Inflammatory macrophage treated with lipopolysaccharide for 4 hours (primary cell): Measurements from ENCODE around the gene COL1A1.

Experiments used
- DNase-seq: peaks from one replicate; pipeline ENCODE4 v3.0.0-alpha.2; 2020

COL1A1 gene

DNA sequence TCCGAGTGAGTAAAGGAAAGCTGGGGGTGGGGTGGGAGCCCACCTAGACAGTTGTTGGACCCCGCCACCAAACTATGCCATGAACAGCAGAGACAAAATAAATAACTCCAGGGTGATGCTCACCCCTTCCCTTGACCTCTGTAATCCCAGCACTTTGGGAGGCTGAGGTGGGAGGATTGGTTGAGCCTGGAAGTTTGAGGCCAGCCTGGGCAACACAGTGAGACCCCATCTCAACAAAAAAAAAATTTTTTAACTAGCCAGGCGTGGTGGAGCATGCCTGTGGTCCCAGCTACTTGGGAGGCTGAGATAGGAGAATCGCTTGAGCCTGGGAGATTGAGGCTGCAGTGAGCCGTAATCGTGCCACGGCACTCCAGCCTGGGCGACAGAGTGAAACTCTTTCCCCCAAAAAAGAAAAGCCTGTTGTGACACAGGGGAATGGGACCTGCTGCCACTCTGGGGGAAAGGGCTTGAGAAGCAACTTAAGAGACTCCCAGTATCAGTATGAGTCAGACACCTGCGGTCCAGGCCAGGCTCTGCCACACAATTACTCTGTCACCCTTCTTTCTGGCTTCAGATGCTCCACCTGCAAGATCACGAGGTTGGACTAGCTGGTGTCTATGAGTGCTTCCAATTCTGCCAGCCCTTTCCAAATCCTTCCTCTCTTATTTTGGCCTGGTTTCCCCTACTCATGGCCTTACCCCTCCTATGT is 30.6 kb downstream of the COL1A1 start:
- DNase-seq = no peak

DNA sequence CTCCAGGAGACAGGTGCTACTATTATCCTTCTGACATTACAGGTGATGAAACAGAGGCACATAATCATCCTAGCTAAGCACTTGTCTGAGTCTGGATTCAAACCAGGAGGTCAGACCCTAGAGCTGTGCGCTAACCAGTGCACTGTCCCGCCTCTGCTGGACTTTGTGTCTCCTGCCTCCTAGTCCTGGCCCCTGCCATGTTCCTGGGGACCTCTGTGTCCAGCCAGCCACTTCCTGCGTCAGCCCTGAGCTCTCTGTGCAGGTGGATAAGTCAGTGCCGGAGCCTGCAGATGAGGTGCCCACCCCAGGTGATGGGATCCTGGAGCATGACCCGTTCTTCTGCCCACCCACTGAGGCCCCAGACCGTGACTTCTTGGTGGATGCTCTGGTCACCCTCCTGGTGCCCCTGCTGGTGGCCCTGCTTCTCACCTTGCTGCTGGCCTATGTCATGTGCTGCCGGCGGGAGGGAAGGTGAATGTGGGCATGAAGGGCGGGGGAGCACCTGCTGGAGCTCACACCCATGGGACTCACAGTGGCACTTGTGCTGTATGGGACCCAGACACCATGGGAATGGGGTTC is 31.5 kb downstream of the COL1A1 start:
- DNase-seq = no peak

DNA sequence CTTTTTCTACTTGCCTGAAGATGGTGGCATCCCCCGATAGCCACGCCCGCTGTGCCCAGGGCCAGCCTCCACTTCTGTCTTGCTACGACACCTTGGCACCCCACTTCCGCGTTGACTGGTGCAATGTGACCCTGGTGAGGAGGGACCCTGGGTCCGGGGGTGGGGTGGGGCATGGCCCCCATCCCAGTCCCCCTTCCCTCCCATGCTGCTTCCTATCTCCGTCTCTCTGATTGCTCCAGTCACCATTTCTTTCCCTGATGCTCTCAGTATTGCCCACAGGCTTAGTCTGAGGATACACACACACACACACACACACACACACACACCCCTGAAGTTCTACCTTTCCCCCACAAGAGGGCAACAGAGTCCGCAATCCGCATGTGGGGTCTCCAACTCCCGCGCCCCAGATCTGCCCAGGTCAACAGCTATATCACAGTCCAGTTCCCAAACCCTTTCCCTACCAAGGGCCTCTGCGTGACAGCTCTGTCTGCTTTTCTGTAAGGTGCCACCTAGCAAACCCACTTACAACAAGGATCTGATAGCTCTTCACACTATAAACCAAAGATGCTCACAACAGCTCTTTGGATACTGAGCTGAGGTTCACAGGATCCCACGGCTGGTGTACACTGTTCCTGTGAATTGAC is 32.2 kb downstream of the COL1A1 start:
- peak; percentile 53 for DNase-seq

DNA sequence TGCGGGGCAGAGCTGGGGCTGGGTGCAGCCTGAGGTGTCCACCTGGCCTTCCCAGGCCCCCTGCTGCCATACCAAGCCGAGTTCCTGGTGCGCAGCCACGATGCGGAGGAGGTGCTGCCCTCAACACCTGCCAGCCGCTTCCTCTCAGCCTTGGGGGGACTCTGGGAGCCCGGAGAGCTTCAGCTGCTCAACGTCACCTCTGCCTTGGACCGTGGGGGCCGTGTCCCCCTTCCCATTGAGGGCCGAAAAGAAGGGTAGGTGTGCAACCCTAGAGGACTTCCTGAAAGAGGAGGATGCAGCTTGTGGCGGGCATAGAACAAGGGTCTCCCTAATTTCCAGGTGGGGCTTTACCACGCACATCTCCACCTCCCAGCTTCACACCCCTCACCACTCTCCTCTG is 33.1 kb downstream of the COL1A1 start:
- no peak for DNase-seq

DNA sequence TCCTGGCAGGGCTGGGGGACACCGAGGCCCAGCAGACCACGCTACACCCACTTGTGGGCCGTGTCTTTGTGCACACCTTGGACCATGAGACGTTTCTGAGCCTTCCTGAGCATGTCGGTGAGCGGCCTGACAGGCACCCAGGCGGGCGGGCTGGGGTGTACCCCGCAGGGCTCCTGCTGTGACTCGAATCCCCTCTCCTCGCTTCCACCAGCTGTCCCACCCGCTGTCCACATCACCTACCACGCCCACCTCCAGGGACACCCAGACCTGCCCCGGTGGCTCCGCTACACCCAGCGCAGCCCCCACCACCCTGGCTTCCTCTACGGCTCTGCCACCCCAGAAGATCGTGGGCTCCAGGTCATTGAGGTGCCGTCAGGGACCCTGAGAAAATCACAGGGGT is 34.1 kb downstream of the COL1A1 start:
- no peak for DNase-seq

DNA sequence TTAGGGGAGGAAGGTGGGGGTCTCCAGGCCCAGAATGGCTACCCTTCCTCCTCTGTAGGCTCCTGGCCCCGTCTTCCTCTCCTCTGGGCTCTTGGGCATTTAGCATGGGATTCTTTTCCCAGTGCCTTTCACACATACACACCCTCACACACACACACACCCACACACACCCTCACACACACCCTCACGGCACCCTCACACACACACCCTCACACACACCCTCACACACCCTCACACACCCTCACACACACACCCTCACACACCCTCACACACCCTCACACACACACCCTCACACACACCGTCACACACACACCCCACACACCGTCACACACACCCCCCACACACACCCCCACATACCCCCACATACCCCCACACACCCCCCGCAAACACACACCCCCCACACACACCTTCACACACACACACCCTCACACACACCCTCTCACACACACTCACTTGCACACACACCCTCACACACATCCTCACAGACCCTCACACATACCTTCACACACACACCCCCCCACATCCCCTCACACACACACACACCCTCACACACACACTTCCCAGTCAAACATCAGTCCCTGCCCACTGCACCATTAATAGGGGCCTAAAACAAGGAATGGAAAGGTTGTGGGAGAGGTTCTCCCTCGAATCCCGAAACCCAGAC is 34.8 kb downstream of the COL1A1 start:
- no peak for DNase-seq

DNA sequence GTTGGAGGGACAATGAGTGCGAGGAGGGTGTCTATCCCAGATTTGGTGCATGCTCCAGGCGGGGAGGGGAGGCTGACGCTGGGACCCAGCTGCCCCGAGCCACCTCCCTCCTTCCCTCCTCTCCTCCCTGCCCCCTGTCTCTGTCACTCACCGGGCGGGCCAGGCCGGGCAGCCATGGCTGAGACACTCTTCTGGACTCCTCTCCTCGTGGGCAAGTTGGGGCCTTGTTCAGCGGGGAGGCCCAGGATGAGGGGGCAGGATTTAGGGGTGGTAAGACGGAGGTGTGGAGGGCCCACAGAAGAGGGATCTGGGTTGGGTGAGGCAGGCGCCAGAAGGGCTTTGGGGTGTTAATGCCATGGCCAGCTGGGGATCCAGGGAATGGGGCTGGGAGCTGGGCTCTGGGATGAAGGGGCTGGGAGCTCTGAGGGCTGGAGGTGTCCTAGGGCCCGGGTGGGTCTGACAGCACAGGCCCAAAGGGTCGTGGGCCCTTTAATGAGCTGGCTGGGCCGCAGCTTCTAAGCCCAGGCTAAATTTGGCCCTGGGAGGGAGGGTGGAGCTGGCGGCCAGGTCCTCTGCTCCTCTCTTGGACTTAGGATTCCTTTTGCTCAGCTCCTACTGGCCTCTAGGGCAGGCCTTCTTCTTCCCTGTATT is 35.4 kb downstream of the COL1A1 start, which contains the start of gene SGCA:
Gene SGCA (plus strand): TSS at position 139 of the 651 bp plus-strand sequence. CDS start 36 bp downstream, at position 175.
- no peak for DNase-seq

DNA sequence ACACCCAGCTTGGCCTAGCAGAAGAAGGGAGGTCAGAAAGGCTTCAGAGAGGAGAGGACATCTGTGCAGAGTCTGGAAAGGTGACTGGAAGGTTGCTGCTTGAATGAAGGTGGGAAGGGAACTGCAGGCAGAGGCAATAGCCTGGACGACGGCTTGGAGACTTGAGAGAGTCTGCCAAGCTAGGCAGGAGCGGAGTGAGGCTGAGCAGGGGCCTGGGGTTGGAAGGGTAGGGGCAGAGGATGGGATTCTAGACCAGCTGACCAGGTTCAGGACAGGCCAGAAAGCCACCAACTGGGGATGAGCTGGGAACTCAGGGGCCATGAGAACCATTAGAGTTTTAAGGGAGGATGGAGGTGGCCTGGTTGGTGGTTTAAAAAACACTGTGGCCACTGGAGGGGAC is 36.0 kb downstream of the COL1A1 start:
- DNase-seq = no peak

DNA sequence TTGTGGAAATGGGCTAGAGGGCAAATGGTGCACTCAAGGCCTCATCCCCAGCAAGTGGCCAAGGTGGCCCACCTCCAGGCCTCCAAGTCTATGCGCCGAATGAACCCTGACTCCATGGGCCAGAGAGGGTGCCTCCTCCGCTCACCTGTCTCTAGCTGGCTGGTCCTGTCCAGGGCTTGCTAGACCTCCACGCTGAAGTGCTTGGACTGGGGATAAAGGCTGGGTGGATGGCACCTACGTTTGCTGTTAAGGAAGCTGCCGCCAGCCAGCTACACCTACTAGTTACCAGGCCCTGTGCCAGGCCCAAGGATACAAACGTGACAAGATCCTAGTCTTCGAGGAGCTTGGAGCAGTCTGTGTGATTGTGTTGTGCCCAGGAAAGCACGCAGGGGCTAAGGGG is 36.4 kb downstream of the COL1A1 start:
- DNase-seq = no peak

DNA sequence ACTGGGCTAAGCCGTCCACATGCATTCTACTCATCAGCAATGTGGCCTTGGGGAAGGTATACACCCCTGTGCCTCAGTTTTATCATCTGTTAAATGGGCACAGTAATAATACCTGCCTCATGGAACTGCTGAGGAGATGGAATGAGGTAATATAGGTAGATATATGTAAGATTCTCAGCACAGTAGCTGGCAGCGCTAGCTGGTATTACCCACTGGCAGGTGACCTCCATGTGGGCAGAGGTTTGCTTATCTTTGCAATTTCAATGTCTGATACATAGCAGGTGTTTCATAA is 36.8 kb downstream of the COL1A1 start:
- DNase-seq = no peak

DNA sequence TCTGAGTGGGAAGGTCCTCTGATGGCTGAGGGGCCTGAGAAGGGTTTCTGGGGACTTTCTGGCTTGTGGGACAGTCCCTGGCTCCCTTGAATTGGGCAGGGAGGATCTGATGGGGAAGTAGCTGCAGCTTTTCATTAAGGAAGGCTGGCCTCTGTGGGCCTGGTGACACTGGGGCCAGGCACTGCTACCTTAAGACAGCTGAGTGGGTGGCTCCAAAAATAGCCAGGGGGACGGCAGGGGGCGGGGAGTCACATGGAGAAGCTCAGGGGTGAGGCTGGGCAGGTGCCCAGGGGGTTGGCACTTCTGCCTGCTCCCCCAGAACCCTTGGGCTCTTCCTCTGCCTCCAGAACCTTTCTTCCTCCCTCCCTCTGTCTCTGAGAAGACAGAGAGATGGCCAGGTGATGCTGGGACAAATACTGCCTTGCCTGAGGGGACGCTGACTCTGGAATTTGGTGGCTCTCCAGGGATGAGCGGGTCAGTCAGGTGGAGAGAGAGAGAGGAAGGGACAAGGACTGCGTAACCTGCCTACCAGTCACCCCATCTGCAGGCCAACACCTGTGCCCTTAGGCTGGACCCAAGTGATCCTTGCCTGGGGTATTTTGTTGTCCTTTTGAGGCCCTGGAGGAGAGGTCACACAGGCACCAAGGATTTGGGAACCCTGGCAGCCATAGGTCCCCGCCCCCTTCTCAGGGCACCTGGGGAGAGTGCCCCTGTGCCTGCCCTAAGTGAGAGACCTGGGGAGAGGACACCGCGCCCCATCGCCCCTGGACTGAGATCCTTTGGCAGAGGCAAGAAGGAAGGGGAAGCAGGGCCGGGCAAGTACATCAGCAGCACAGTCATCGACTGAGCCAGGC is 37.4 kb downstream of the COL1A1 start:
- peak; percentile 78 for DNase-seq

DNA sequence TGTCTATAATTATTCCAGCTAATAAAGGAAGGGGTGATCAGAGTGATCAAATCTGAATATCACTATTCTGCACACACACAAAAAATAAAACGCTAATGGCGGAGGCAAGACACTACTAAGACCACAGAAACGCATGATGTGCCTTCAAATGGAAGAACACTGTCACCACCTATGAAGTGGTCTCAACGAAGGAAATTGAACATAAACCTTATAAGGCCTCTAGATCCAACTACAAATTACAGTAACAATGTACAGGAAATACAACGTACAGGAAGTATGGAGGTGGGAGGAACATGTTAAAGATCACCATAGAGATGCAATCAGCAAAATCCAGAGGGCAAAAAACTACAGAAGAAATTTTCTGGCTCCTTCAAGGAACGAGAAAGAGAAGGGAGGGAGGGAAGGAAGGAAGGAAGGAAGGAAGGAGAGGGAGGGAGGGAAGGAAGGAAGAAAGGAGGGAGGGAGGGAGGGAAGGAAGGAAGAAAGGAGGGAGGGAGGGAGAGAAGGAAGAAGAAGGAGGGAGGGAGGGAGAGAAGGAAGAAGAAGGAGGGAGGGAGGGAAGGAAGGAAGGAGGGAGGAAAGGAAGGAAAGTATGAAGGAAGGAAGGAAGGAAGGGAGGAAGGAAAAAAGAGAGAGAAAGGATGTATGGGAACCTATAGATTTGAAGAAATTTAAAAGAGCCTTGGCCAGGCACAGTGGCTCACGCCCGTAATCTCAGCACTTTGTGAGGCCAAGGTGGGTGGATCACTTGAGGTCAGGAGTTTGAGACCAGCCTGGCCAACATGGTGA is 38.8 kb downstream of the COL1A1 start:
- DNase-seq = no peak

DNA sequence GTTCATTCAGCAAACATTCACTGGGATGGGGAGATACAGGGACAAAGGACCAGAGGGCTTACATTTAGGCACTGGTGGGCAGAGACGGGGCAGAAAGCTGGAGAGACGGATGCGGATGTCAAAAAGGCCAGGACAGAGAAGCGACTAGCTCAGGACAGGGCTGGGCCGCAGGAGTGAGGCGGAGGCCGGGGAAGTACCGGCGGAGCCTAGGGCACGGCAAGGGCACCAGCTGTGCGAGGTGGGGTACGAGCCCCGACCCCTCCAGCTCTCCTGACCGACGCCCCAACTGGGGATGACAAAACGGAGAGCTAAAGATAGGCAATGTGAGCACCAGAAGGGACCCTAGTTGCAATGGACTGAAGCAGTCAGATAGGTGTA is 39.5 kb downstream of the COL1A1 start:
- DNase-seq = no peak

DNA sequence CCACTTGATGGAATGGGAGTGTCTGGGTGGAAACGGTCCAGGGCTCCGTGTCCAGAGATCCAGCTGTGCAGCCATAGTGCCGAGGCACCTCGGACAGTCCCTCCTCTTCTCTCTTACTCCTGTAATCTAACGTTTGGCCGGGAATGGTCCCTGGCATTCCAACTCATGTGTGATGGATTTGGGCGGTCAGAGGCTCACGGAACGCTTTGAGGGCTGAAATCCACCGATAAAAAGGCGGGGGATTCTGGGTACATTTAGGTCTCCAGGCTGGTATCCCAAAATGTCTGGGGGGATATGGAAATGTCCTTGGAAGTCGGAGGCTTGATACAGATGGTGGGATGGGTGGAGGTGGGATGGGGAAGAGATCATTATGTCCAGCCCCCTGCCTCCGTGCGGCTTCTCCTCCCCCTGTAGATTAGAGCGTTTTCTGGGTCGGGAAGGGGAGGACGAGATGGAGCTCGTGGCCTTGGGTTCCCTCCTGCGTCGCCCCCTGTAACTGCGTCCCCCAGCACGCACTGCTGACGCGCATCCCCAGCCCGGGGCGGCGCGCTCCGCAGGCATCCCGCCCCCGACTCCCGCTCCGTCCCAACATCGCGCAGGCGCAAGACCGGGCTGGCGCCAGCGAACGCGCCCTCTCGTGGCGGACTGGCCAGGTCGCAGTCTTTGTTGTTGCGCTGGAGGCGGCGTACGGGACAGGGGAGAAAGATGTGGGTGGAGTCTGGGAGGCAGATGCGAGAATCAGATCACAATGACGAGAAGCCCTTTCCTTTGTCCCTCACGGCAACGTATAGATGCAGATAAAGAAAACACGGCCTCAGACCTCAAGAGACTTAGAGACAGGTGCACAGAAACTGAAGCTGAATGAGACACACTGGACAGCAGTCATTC is 40.2 kb downstream of the COL1A1 start:
- DNase-seq = peak; percentile 84

DNA sequence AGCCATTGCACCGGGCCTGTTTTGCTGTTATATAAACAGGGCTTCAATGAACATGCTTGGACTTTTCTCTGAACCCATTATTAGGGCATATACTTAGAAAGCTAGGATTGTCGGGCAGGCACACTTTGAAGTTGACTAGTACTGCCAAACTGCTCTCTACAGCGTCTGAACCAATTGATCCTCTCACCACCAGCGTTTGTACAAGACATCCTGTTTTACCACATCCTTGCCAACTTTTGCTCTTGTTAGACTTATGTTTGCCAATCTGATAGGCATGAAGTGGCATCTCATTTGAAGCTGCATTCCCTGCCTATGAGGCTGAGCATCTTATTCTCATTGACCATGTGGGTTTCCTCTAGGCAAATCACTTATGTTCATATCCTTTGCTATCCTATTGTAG is 43.5 kb downstream of the COL1A1 start:
- no peak for DNase-seq

DNA sequence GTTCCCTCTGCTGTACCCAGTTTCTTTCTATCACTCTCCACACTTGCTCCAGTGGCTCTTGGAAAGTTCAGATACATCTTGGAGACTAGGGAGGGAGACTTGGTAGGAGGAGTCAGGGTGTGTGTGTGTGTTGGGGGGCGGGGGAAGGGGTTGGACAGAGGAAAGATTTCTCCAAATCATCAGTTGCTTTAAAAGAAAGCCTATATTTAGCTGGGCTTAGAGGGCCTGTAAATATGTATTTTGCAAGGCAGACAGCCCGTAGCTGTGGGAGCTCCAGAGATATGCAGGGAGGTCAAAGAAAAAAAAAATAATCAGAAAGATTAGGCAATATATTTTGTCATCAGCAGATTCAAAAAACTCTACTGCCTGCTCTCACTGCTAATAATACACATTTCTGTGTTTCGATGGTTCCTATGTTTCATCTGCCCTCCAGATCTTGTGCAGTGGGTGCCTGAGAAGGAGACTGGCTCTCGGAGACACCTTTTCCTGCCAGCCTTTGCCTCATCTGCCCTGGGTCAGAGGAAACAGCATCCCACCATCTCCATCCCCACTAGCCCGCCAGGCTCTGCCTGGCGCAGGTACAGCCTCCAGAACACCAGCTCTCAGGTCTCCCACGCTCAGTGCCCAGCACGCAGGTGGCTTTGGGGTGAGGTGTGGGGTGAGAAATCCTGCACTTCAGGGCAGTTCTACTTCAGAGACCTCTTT is 46.2 kb downstream of the COL1A1 start:
- DNase-seq = no peak

DNA sequence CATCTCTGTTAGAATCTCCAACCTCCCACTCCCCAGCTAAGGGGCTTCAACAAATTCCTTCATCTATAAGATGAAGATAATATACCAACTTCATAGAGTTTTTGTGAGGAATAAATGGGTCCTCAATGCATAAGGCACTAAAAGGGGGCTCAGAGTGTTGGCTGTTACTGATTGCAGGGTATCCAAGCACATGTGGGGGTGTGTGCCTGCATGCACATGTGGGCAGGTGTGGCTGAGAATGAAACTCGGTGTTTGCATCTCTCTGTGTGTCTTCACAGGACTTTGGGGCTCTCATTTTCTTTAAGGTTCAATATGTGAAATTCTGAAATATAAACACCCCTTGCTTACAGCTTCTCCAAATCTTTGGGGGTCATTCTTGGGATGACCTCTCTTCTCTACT is 46.8 kb downstream of the COL1A1 start:
- DNase-seq = no peak

DNA sequence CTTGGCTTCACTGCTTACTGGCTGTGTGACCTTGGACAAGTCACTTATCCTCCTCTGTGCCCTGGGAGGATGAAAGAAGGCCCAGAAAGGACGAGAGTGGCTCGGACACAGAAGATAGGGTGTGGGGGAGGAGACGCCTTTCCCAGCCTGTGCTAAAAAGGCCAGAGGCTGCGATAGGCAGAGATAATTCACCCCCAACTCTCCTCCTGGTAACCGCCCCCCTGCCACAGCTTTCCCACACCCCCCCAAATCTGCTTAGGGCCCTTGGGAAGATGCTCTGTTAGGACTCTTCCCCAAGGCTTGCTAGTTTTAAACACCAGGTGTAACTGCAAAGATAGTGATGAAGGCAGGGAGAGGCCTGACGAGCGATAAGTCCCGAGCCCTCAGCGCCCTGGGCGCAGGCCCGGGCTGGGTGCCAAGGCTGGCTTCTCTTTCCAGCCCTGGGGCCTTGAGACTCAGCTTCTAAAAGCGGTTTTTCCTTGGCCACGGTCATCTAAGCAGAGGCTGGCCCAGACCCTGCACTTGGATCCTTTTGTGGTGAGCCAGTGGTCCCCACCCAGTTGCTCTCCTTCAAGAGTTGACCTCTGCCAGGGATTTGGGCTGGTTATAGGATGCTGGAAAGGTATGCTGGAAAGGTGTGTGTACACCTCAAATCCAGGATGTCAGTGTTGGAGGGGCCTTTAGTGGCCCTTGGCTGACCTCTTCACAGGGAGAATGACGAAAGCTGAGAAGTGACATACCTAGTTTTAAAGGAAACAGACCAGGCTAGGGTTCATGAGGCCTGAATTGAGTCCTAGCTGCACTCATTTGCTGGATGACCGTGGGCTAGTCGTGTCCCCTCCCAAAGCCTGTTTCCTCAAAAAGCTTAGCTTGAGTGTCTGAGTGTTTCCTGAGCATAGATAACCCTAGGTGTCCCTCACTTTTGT is 47.5 kb downstream of the COL1A1 start:
- DNase-seq = no peak

DNA sequence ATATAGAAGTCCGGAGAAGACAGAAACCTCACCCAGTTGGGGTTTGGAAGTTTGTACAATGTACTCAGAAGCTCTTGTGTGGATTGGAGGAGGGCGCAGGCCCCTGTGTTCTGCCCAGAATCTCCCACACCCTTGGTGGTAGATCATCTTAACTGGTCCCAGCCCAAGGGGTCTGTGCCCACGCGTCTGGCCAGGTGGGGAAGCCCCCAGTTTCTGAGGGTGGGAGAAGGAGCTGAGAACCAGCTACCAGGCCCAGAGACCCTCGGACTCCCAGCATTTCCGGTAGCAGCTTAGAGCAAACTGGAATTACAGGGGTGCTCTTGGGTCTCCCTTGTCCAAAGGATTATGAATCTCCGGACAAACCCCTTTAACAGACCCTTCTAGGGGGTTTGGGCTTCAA is 48.7 kb downstream of the COL1A1 start:
- no peak for DNase-seq
